ENCODE results near the gene BCAP31.
"Not testable (repeated sequence)": the region's sequence is repeated elsewhere in the genome, so short reads cannot be mapped to it uniquely, and the experiment has no call there.

BCAP31 gene

GRCh38 chrX:153719238-153719637 lies 4.9 kb downstream of the BCAP31 start:
- DNase-seq (ENCODE audit: extremely low spot score, insufficient read length, low read depth), result no peak
- FAIRE-seq, result no peak

- FAIRE-seq (no peak), DNase-seq (ENCODE audit: extremely low spot score, insufficient read length, low read depth) (no peak)
Measured at GRCh38 chrX:153717445-153717844, 6.7 kb downstream of the BCAP31 start.

- FAIRE-seq (no peak), DNase-seq (ENCODE audit: extremely low spot score, insufficient read length, low read depth) (no peak)
Measured at GRCh38 chrX:153714256-153714655, 9.9 kb downstream of the BCAP31 start.

GRCh38 chrX:153709726-153710674 lies 14.2 kb downstream of the BCAP31 start:
- DNase-seq (ENCODE audit: extremely low spot score, insufficient read length, low read depth) (no peak), FAIRE-seq (no peak)

GRCh38 chrX:153708415-153708814 lies 15.8 kb downstream of the BCAP31 start:
- FAIRE-seq (no peak), DNase-seq (ENCODE audit: extremely low spot score, insufficient read length, low read depth) (no peak)

- no peak for DNase-seq (ENCODE audit: extremely low spot score, insufficient read length, low read depth)
- FAIRE-seq, result no peak
Measured at GRCh38 chrX:153707406-153707805, 16.8 kb downstream of the BCAP31 start.

GRCh38 chrX:153706799-153707198 lies 17.4 kb downstream of the BCAP31 start:
- FAIRE-seq (no peak), DNase-seq (ENCODE audit: extremely low spot score, insufficient read length, low read depth) (no peak)

GRCh38 chrX:153705403-153706060 lies 18.7 kb downstream of the BCAP31 start:
- not testable (repeated sequence) for FAIRE-seq; DNase-seq (ENCODE audit: extremely low spot score, insufficient read length, low read depth)

- not testable (repeated sequence) for DNase-seq (ENCODE audit: extremely low spot score, insufficient read length, low read depth); FAIRE-seq
Measured at GRCh38 chrX:153704631-153705402, 19.4 kb downstream of the BCAP31 start.

- no peak for FAIRE-seq
- DNase-seq (ENCODE audit: extremely low spot score, insufficient read length, low read depth), result no peak
Measured at GRCh38 chrX:153704021-153704526, 20.1 kb downstream of the BCAP31 start.

- FAIRE-seq (no peak), DNase-seq (ENCODE audit: extremely low spot score, insufficient read length, low read depth) (no peak)
Measured at GRCh38 chrX:153703036-153703370, 21.2 kb downstream of the BCAP31 start.

- DNase-seq (ENCODE audit: extremely low spot score, insufficient read length, low read depth), result no peak
- no peak for FAIRE-seq
Measured at GRCh38 chrX:153702336-153703035, 21.7 kb downstream of the BCAP31 start.

- FAIRE-seq (no peak), DNase-seq (ENCODE audit: extremely low spot score, insufficient read length, low read depth) (no peak)
Measured at GRCh38 chrX:153701706-153702105, 22.5 kb downstream of the BCAP31 start.

GRCh38 chrX:153700967-153701366 lies 23.2 kb downstream of the BCAP31 start:
- DNase-seq (ENCODE audit: extremely low spot score, insufficient read length, low read depth) (no peak), FAIRE-seq (no peak)

GRCh38 chrX:153700376-153700945 lies 23.7 kb downstream of the BCAP31 start:
- FAIRE-seq, result no peak
- DNase-seq (ENCODE audit: extremely low spot score, insufficient read length, low read depth), result no peak

GRCh38 chrX:153699784-153700371 lies 24.3 kb downstream of the BCAP31 start:
- FAIRE-seq; DNase-seq (ENCODE audit: extremely low spot score, insufficient read length, low read depth): not testable (repeated sequence)

- DNase-seq (ENCODE audit: extremely low spot score, insufficient read length, low read depth); FAIRE-seq: not testable (repeated sequence)
Measured at GRCh38 chrX:153699210-153699783, 24.9 kb downstream of the BCAP31 start.

- DNase-seq (ENCODE audit: extremely low spot score, insufficient read length, low read depth), result no peak
- FAIRE-seq, result no peak
Measured at GRCh38 chrX:153697924-153698865, 26.0 kb downstream of the BCAP31 start.
